Measurements from ENCODE around the gene CD72.

CD72 gene

GRCh38 chr9:35657546-35658136 lies 39.4 kb upstream of the CD72 start, which contains the start of gene RMRP (continued):
- peak; percentile 47; the same call in 1 of the 2 replicates for TF ChIP-seq ZNF18 (tag by site-specific recombination; IDR thresholded peaks at IDR 0.05)
- peak; percentile 52; the same call in 1 of the 2 replicates for TF ChIP-seq ZBTB6 (tag by site-specific recombination; IDR thresholded peaks at IDR 0.05)
- no peak for TF ChIP-seq ZNF23 (tag by site-specific recombination; IDR thresholded peaks at IDR 0.05; ENCODE audit: borderline replicate concordance)
- no peak for TF ChIP-seq ZNF571 (tag by site-specific recombination; IDR thresholded peaks at IDR 0.05)
- TF ChIP-seq ZNF549 (tag by site-specific recombination; IDR thresholded peaks at IDR 0.05): no peak
- TF ChIP-seq PRDM4 (tag by site-specific recombination; IDR thresholded peaks at IDR 0.05): peak; percentile 66
- no peak for TF ChIP-seq ZNF768 (tag by site-specific recombination; IDR thresholded peaks at IDR 0.05)
- TF ChIP-seq PRDM2 (tag by site-specific recombination; IDR thresholded peaks at IDR 0.05; ENCODE audit: borderline replicate concordance): no peak
- TF ChIP-seq ZNF280C (tag by site-specific recombination; IDR thresholded peaks at IDR 0.05): no peak
- TF ChIP-seq MEIS1 (CRISPR knock-in tag; IDR thresholded peaks at IDR 0.05; ENCODE audit: borderline replicate concordance): no peak
- peak; percentile 94 for TF ChIP-seq ZNF600 (tag by site-specific recombination; IDR thresholded peaks at IDR 0.05)
- TF ChIP-seq ZBTB20 (tag by site-specific recombination; IDR thresholded peaks at IDR 0.05): peak; percentile 78
- TF ChIP-seq SCRT2 (tag by site-specific recombination; IDR thresholded peaks at IDR 0.05): peak; percentile 100
- peak; percentile 90; the same call in 1 of the 2 replicates for TF ChIP-seq KLF7 (tag by site-specific recombination; IDR thresholded peaks at IDR 0.05; ENCODE audit: borderline replicate concordance)
- 0 out of 2 replicates have a peak, but pooled peaks have one; percentile 67 for TF ChIP-seq ZBTB7A (tag by site-specific recombination; IDR thresholded peaks at IDR 0.05; ENCODE audit: low read depth)
- TF ChIP-seq ZNF19 (tag by site-specific recombination; IDR thresholded peaks at IDR 0.05; ENCODE audit: low read depth): no peak
- no peak for TF ChIP-seq ZNF138 (tag by site-specific recombination; IDR thresholded peaks at IDR 0.05; ENCODE audit: borderline replicate concordance)
- TF ChIP-seq OSR2 (tag by site-specific recombination; IDR thresholded peaks at IDR 0.05): no peak
- TF ChIP-seq ZNF211 (tag by site-specific recombination; IDR thresholded peaks at IDR 0.05; ENCODE audit: low read depth): no peak
- 0 out of 2 replicates have a peak, but pooled peaks have one; percentile 28 for TF ChIP-seq ZNF623 (tag by site-specific recombination; IDR thresholded peaks at IDR 0.05)
- peak; percentile 95 for TF ChIP-seq ZNF660 (tag by site-specific recombination; IDR thresholded peaks at IDR 0.05)
- no peak for TF ChIP-seq ZNF302 (tag by site-specific recombination; IDR thresholded peaks at IDR 0.05; ENCODE audit: low read depth)
- peak; percentile 97 for TF ChIP-seq KLF16 (tag by site-specific recombination; IDR thresholded peaks at IDR 0.05)
- no peak for TF ChIP-seq ATF2 (tag by site-specific recombination; IDR thresholded peaks at IDR 0.05; ENCODE audit: low read depth)

All from HEK293 (cell line).